ENCODE results near the gene MLC1. TPM values are rescaled to one million over a fixed set of nuclear protein-coding genes. Genes with fewer than 3 reads are reported as not detected.

The MLC1 gene
- total RNA-seq, 4 donors from 2014 or later: 0.49 to 3.4 (median 0.70) TPM

- Histone ChIP-seq H3K9me3 (no peaks in the 10 kb centered on the region), H3K36me3 (no peaks in the 10 kb centered on the region), H3K27ac (no peak overlapping the region), H3K27me3 (peaks cover 33% of the 10 kb centered on the region), H3K4me3 (no peak overlapping the region), H3K4me1 (no peaks in the 10 kb centered on the region)
- no peak for DNase-seq (ENCODE audit: low spot score in 2 of 2)
- TF ChIP-seq POLR2A (IDR thresholded peaks at IDR 0.05): no peak
- no peak for TF ChIP-seq POLR2AphosphoS5 (IDR thresholded peaks at IDR 0.05)
- TF ChIP-seq, protein P1, sequence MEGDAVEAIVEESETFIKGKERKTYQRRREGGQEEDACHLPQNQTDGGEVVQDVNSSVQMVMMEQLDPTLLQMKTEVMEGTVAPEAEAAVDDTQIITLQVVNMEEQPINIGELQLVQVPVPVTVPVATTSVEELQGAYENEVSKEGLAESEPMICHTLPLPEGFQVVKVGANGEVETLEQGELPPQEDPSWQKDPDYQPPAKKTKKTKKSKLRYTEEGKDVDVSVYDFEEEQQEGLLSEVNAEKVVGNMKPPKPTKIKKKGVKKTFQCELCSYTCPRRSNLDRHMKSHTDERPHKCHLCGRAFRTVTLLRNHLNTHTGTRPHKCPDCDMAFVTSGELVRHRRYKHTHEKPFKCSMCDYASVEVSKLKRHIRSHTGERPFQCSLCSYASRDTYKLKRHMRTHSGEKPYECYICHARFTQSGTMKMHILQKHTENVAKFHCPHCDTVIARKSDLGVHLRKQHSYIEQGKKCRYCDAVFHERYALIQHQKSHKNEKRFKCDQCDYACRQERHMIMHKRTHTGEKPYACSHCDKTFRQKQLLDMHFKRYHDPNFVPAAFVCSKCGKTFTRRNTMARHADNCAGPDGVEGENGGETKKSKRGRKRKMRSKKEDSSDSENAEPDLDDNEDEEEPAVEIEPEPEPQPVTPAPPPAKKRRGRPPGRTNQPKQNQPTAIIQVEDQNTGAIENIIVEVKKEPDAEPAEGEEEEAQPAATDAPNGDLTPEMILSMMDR (IDR thresholded peaks at IDR 0.05): no peak
- no peak for TF ChIP-seq EP300 (IDR thresholded peaks at IDR 0.05)
- WGBS: 92% methylated on average over 2 of the region's 16 CpGs
Measured at GRCh38 chr22:50047346-50047745, 37.9 kb downstream of the MLC1 start.

DNA sequence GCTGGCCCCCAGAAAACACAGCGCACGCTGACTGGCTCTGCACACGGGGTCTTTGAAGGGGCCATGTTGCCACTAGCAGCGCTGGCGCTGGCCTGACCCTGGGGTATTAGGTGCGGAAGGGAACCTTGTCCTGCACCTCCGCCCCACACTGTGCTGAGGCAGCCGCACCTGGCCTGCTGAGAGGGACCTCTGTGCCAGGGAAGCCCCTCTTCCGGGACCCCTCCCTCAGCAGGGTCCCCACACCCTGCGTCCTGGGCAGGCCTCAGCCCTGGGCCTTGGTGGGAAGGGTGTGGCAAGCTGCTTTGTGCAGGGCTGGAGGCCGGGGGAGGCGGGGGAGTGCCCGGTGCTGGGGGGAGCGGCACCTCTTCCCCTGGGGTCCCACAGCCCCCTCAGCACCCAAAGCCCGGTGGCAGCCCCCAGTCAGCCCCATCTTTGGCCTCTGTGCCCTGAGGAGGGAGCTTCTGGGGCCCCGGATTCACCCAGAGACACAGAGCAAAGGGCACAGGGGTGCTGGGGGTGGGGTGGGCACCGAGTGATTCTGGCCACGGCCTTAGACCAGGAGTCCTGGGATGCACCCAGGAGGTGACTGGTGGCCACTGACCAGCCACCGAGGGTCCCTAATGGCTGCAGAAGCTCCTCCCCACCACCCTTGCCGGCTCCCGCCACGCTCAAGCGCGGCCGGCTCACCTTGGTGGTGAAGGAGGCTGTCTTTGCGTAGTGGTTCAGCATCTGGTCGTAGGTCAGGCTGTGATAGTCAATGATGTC lies 38.6 kb downstream of the MLC1 start:
- peak in 1 of 2 donors; percentile 46 for DNase-seq (ENCODE audit: low spot score in 2 of 2)
- H3K27ac ChIP-seq: no peak overlapping the region
- H3K9me3 ChIP-seq: no peaks in the 10 kb centered on the region
- H3K27me3 ChIP-seq: peaks cover 33% of the 10 kb centered on the region
- no peaks in the 10 kb centered on the region for H3K36me3 ChIP-seq
- TF ChIP-seq POLR2AphosphoS5 (IDR thresholded peaks at IDR 0.05) (no peak), EP300 (IDR thresholded peaks at IDR 0.05) (no peak), POLR2A (IDR thresholded peaks at IDR 0.05) (no peak)
- TF ChIP-seq, protein P1 (IDR thresholded peaks at IDR 0.05): no peak
- H3K4me3 ChIP-seq: no peak overlapping the region
- 93% methylated on average over 10 of the region's 27 CpGs for WGBS
- no peaks in the 10 kb centered on the region for H3K4me1 ChIP-seq

DNA sequence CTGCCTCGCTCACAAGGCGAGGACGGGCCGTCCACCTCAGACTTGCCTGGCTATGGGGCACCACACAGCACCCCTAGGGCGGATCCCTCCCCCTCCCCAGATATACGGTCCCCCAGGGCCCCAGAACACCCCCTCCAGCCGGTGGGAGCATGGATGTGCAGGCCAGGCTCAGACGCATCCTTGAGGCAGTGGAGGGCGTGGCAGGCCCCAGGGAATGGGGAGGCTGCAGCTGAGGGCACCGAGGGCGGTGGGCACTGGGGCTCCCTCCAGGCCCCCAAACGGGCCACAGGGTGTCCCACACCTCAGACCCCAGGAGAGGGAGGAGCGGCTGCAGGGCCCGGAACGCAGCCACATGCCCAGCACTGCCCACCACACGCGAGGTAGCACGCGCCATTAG lies 39.2 kb downstream of the MLC1 start:
- Histone ChIP-seq H3K4me3 (no peak overlapping the region), H3K27ac (no peak overlapping the region), H3K4me1 (no peaks in the 10 kb centered on the region), H3K36me3 (no peaks in the 10 kb centered on the region), H3K27me3 (peaks cover 33% of the 10 kb centered on the region), H3K9me3 (no peaks in the 10 kb centered on the region)
- no CpG with 5 or more reads among the region's 19 CpGs for WGBS
- DNase-seq (ENCODE audit: low spot score in 2 of 2): peak in 1 of 2 donors; percentile 46
- TF ChIP-seq EP300 (IDR thresholded peaks at IDR 0.05) (no peak), POLR2AphosphoS5 (IDR thresholded peaks at IDR 0.05) (no peak), POLR2A (IDR thresholded peaks at IDR 0.05) (no peak)
- TF ChIP-seq, protein P1 (IDR thresholded peaks at IDR 0.05): no peak

- no peaks in the 10 kb centered on the region for H3K36me3 ChIP-seq
- whole genome bisulfite sequencing: 80% methylated on average over 16 of the region's 35 CpGs
- H3K9me3 ChIP-seq: no peaks in the 10 kb centered on the region
- TF ChIP-seq EP300 (IDR thresholded peaks at IDR 0.05) (no peak), POLR2A (IDR thresholded peaks at IDR 0.05) (no peak), POLR2AphosphoS5 (IDR thresholded peaks at IDR 0.05) (no peak)
- TF ChIP-seq, protein P1 (IDR thresholded peaks at IDR 0.05): no peak
- no peak overlapping the region for H3K4me3 ChIP-seq
- H3K27me3 ChIP-seq: peaks cover 33% of the 10 kb centered on the region
- DNase-seq (ENCODE audit: low spot score in 2 of 2): peak in 1 of 2 donors; percentile 25
- H3K27ac ChIP-seq: no peak overlapping the region
- H3K4me1 ChIP-seq: no peaks in the 10 kb centered on the region
Measured at GRCh38 chr22:50045211-50046018, 39.8 kb downstream of the MLC1 start.
